Nucleus accumbens (tissue), 56 donors: ENCODE data around the gene OR5H2.

Source experiments
- DNase-seq, 56 donors: peaks; one replicate each; lab custom pipeline; 2025; lab: John Stamatoyannopoulos, UW

OR5H2 gene

GRCh38 chr3:98329392-98330124 is 47.3 kb downstream of the OR5H2 start:
- DNase-seq = peak in 42 of 56 donors; percentile 2 to 73 (median 20)

- DNase-seq = no peak
Measured at GRCh38 chr3:98331329-98331728, 49.0 kb downstream of the OR5H2 start.
